ENCODE data around the gene LYVE1.

DNA sequence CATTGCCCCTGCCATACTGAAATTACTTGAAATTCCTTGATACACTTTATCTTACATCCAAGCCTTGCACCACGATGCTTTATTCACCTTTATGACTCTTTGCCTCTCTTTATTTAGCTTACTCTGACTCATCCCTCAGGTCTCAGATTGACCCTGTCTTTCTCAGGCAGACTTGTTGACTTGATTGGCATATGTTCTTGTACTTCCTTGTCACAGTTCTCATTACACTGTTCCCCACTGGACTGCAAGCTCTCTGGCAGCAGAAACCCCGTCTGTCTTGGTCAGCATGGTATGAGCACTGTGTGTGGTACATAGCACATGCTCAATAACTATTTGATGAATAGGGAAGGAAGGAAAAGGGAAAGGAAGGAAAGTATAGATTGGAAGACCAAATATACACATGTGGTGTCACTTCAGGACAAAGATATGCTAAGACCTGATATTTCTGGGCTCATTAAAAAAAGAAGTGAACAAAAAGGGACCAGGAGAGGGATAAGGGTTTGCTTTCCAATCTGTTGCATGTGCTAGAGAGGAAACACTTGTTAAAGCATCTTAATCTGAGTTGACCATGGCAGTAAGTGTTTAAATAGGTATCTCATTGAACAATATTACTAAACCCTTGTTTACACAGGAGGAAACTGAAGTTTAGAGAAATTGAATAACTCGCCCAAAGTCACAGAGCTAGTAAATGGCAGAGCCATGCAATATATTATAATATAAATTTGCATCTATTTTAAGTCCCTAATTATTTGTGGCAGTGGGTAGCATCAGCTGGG, 7.2 kb downstream of the LYVE1 start:
- TF ChIP-seq SIN3A (IDR thresholded peaks at IDR 0.05; ENCODE audit: borderline replicate concordance, insufficient read depth, low read length) (no peak), TAF1 (IDR thresholded peaks at IDR 0.05; ENCODE audit: borderline replicate concordance, insufficient read depth, low read length) (no peak)
